SU-DHL-6 (cell line): ENCODE measurements around the gene LEMD3.

ENCODE experiments used
- CTCF ChIP-seq: fragments of 200-600 bp; sonication (generic); IDR thresholded peaks from one replicate; pipeline ENCODE4 v1.5.1; 2017; ENCODE audit warnings: antibody characterized with exemption, mild to moderate bottlenecking, low read length, moderate library complexity; ENCODE audit not compliant: insufficient read depth, poor library complexity, severe bottlenecking
- EZH2phosphoT487 ChIP-seq: fragments of 200-600 bp; sonication (generic), shearing (Covaris generic); conservative IDR thresholded peaks from 2 replicates; pipeline ENCODE4 v1.6.1; 2018; ENCODE audit warnings: mild to moderate bottlenecking, antibody characterized with exemption, low read length, moderate library complexity, mixed read lengths

- TF ChIP-seq EZH2phosphoT487 (no peak), CTCF (no peak)
Observed at GRCh38 chr12:65169320-65170208, at the start of gene LEMD3.
